ENCODE measurements around the gene IFNLR1. TPM values are rescaled to one million over a fixed set of nuclear protein-coding genes. Genes with fewer than 3 reads are reported as not detected.

The IFNLR1 gene
- total RNA-seq, 1 experiment from 2014 or later: 9.6 TPM

DNA sequence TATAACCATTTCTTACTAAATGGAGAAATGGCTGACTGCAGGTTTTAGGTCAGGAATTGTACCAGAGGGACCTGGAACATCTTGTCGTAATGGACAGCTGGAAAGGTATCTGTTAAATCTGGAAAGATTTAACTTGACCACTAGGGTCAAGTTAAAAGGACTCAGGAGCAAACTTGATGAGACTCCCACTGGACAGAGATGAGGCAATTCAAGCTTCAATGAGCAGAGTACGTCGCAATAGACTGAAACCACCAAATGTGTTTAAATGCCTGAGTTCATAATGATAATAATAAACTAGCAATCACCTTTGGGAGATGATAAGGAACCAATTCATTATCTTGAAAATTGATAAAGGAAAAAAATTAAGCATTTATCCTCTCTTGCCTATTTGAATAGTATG, 8.7 kb downstream of the IFNLR1 start:
- H3K4me1 Mint-ChIP-seq: peaks cover 6% of the 10 kb centered on the region in 2 experiments; a peak in 3 of 4 replicates
- TF ChIP-seq, protein P1, sequence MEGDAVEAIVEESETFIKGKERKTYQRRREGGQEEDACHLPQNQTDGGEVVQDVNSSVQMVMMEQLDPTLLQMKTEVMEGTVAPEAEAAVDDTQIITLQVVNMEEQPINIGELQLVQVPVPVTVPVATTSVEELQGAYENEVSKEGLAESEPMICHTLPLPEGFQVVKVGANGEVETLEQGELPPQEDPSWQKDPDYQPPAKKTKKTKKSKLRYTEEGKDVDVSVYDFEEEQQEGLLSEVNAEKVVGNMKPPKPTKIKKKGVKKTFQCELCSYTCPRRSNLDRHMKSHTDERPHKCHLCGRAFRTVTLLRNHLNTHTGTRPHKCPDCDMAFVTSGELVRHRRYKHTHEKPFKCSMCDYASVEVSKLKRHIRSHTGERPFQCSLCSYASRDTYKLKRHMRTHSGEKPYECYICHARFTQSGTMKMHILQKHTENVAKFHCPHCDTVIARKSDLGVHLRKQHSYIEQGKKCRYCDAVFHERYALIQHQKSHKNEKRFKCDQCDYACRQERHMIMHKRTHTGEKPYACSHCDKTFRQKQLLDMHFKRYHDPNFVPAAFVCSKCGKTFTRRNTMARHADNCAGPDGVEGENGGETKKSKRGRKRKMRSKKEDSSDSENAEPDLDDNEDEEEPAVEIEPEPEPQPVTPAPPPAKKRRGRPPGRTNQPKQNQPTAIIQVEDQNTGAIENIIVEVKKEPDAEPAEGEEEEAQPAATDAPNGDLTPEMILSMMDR (conservative IDR thresholded peaks at IDR 0.05): no peak; the same call in 2 of the 3 replicates
- H3T11ph ChIP-seq (ENCODE audit: low read length): no peak overlapping the region
- no peak overlapping the region for H2AFZ ChIP-seq (ENCODE audit: low read length)
- no peak overlapping the region for H3K27ac ChIP-seq (ENCODE audit: insufficient read length, low read depth, low read length)
- H3K79me2 ChIP-seq (ENCODE audit: insufficient read depth, low read length): no peaks in the 10 kb centered on the region
- no peaks in the 10 kb centered on the region for H3K23me2 ChIP-seq (ENCODE audit: insufficient read length, low read depth, low read length, poor library complexity, severe bottlenecking)
- H3K4me3 Mint-ChIP-seq: no peak overlapping the region
- no peaks in the 10 kb centered on the region for H3K79me1 ChIP-seq (ENCODE audit: insufficient read depth, low read depth, low read length, poor library complexity, severe bottlenecking)
- H3K27me3 ChIP-seq (ENCODE audit: insufficient read depth, low read length): no peaks in the 10 kb centered on the region
- H3K36me3 Mint-ChIP-seq (ENCODE audit: insufficient read depth in 1 of 3, low read depth in 3 of 3): peaks cover 4 to 26% (median 17%) of the 10 kb centered on the region in 3 experiments; a peak in 6 of 7 replicates
- H3K9me3 ChIP-seq (ENCODE audit: control insufficient read depth, low read depth, low read length): no peaks in the 10 kb centered on the region
- no peak overlapping the region for H3K4ac ChIP-seq (ENCODE audit: low read depth, low read length)
- H3K9ac ChIP-seq (ENCODE audit: extremely low read depth, insufficient read length, low read length): no peak overlapping the region
- H4K8ac ChIP-seq (replicated peaks; ENCODE audit: insufficient read length, low read depth, low read length): no peak overlapping the region
- WGBS (ENCODE audit: extremely low coverage, insufficient read length, low lambda C conversion rate): no CpG with 5 or more reads among the region's 3 CpGs
- no peak overlapping the region for H4K5ac ChIP-seq (ENCODE audit: insufficient read length, low read depth, low read length)
- H3K4me1 ChIP-seq (ENCODE audit: insufficient read depth, low read length): no peaks in the 10 kb centered on the region
- no peak overlapping the region for H4K91ac ChIP-seq (ENCODE audit: insufficient read length, low read depth, low read length)
- H3K4me2 ChIP-seq (ENCODE audit: insufficient read depth, insufficient read length, low read length): no peak overlapping the region
- no peak overlapping the region for H3K18ac ChIP-seq (ENCODE audit: insufficient read length, low read depth, low read length)
- no peak overlapping the region for H2BK12ac ChIP-seq (ENCODE audit: insufficient read length, low read depth, low read length)
- H2BK120ac ChIP-seq (ENCODE audit: low read depth, low read length, poor library complexity, severe bottlenecking): no peak overlapping the region
- H3K9me3 Mint-ChIP-seq: no peaks in the 10 kb centered on the region; a peak in 3 of 5 replicates
- H4K20me1 ChIP-seq (ENCODE audit: control insufficient read depth, insufficient read depth, insufficient read length): no peaks in the 10 kb centered on the region
- H2BK5ac ChIP-seq (ENCODE audit: insufficient read length, low read length): no peak overlapping the region
- H3K23ac ChIP-seq (ENCODE audit: insufficient read length, low read depth, low read length): no peak overlapping the region
- H2BK15ac ChIP-seq (ENCODE audit: low read depth, low read length): no peak overlapping the region
- no peak overlapping the region for H3K14ac ChIP-seq (ENCODE audit: insufficient read depth, low read length)
- H2AK5ac ChIP-seq (ENCODE audit: insufficient read length, low read length): no peak overlapping the region
- no peak overlapping the region for H3K27ac Mint-ChIP-seq
- no peaks in the 10 kb centered on the region for H3K27me3 Mint-ChIP-seq (ENCODE audit: low read depth)
- no peak overlapping the region for H2BK20ac ChIP-seq (ENCODE audit: low read depth, low read length, poor library complexity, severe bottlenecking)
- no peak for DNase-seq
- H3K56ac ChIP-seq (ENCODE audit: insufficient read length, low read depth, low read length): no peak overlapping the region

All from H9 (cell line).